Chondrocyte (in vitro differentiated cells): Measurements from ENCODE around the gene THOC3. TPM values are rescaled to one million over a fixed set of nuclear protein-coding genes. Genes with fewer than 3 reads are reported as not detected.
"Not testable (repeated sequence)": the region's sequence is repeated elsewhere in the genome, so short reads cannot be mapped to it uniquely, and the experiment has no call there.

ENCODE experiments used
- DNase-seq: peaks from one replicate; pipeline ENCODE4 v3.0.0; 2021; ENCODE audit warnings: mixed read lengths, low spot score
- H3K27ac Mint-ChIP-seq: one replicate; pipeline ENCODE4 v1.8.0; 2021; ENCODE audit warnings: mild to moderate bottlenecking, moderate library complexity, mixed read lengths; ENCODE audit not compliant: unreplicated experiment
- H3K27me3 Mint-ChIP-seq: 2 replicates; pipeline ENCODE4 v1.8.0; 2021; ENCODE audit warnings: low read depth, mixed read lengths
- H3K36me3 Mint-ChIP-seq: 2 replicates; pipeline ENCODE4 v1.8.0; 2021; ENCODE audit warnings: low read depth, mixed read lengths
- H3K4me1 Mint-ChIP-seq: 2 replicates; pipeline ENCODE4 v1.8.0; 2021; ENCODE audit warnings: low read depth, mild to moderate bottlenecking, mixed read lengths
- H3K4me3 Mint-ChIP-seq: one replicate; pipeline ENCODE4 v1.8.0; 2021; ENCODE audit warnings: mild to moderate bottlenecking, moderate library complexity, mixed read lengths; ENCODE audit not compliant: unreplicated experiment
- H3K9me3 Mint-ChIP-seq: 2 replicates; pipeline ENCODE4 v1.8.0; 2021; ENCODE audit warnings: low read depth, mixed read lengths
- long read RNA-seq: library from polyadenylated mRNA; stranded (forward); transcript quantifications from one replicate; pipeline ENCODE4 v2.0.0, GENCODE V29; 2021
- total RNA-seq: library from RNA; stranded (reverse); gene quantifications from 3 replicates; pipeline ENCODE4 v1.2.1, GENCODE V29; 2021
- TF ChIP-seq, protein P1 (sequence below): fragments of 200-600 bp; sonication (generic); IDR thresholded peaks from 2 replicates; pipeline ENCODE4 v1.5.0; 2021; ENCODE audit warnings: antibody characterized with exemption, mild to moderate bottlenecking, moderate library complexity

Gene THOC3, protein sequence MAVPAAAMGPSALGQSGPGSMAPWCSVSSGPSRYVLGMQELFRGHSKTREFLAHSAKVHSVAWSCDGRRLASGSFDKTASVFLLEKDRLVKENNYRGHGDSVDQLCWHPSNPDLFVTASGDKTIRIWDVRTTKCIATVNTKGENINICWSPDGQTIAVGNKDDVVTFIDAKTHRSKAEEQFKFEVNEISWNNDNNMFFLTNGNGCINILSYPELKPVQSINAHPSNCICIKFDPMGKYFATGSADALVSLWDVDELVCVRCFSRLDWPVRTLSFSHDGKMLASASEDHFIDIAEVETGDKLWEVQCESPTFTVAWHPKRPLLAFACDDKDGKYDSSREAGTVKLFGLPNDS
- total RNA-seq: 26.8 to 36.9 TPM (median 31.3 TPM) in 3 replicates
- long read RNA-seq, transcript THOC3-201 (6 exons, 1,589 nt): major isoform, 89 of 94 reads
- long read RNA-seq, partial matches to known transcripts: 0 of 94 reads
- long read RNA-seq, other reads (novel, unspliced or antisense): 5 of 94 reads

DNA sequence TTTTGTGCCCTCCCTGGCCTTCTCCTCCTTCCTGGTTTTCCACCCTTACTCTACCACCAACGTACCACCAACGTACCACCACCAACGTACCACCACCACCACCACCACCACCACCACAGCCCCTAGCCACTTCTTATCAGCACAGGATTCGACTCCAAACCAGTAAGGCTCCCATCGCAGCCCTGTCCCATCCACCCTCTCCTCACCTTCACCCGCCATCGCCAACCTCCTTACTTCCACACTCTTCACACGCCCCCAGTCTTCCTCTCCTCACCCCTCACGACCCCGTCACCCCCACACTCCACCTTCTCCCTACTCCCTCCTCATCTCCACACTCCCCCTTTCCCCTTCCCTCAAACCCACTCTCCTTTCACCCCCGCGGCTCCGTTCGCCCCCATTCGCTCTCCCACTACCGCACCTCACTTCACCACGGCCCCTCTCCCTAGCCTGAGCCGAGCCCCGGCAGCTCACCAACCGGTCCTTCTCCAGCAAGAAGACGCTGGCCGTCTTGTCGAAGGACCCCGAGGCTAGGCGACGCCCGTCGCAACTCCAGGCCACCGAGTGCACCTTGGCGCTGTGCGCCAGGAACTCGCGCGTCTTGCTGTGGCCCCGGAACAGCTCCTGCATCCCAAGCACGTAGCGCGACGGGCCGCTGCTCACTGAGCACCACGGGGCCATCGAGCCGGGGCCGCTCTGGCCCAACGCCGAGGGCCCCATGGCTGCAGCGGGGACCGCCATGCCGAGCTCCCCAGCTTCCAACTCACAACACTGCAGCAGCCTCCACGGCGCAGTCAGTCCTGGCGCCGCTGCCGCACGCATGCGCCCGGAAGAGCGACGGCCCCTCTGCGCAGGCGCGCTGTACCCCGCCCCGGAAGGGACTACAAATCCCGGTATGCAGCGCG is at the start of gene THOC3:
TSS of gene THOC3 (minus strand) at position 845 of the 902 bp plus-strand sequence. CDS start at position 738, 107 bp downstream.
- TF ChIP-seq, protein P1, sequence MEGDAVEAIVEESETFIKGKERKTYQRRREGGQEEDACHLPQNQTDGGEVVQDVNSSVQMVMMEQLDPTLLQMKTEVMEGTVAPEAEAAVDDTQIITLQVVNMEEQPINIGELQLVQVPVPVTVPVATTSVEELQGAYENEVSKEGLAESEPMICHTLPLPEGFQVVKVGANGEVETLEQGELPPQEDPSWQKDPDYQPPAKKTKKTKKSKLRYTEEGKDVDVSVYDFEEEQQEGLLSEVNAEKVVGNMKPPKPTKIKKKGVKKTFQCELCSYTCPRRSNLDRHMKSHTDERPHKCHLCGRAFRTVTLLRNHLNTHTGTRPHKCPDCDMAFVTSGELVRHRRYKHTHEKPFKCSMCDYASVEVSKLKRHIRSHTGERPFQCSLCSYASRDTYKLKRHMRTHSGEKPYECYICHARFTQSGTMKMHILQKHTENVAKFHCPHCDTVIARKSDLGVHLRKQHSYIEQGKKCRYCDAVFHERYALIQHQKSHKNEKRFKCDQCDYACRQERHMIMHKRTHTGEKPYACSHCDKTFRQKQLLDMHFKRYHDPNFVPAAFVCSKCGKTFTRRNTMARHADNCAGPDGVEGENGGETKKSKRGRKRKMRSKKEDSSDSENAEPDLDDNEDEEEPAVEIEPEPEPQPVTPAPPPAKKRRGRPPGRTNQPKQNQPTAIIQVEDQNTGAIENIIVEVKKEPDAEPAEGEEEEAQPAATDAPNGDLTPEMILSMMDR: peak; percentile 31
- Mint-ChIP-seq H3K4me3 (peak within 1 kb of the TSS; percentile 92), H3K27ac (peak within 1 kb of the TSS; percentile 61)
- not testable (repeated sequence) for H3K9me3 Mint-ChIP-seq, H3K4me1 Mint-ChIP-seq, H3K27me3 Mint-ChIP-seq, H3K36me3 Mint-ChIP-seq, DNase-seq

DNA sequence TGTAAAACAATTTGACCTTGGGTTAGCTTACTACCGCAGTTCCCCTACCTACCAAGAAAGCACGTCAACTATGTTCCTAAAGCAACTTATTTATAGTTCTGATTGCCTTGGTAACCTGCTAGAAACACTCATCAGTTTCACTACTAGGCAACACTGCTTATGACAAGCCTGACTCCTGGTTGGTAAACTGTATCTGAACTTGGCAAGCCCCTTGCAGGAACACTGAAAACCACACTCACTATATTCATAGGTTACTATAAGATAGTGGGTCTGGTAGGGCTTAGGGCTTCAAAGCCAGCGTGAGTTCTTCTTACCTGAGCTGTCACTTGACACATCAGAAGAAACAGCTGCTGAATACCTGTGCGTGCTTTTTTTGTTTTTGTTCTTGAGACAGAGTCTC is 49.2 kb upstream of the THOC3 start:
- H3K4me3 Mint-ChIP-seq, H3K9me3 Mint-ChIP-seq, DNase-seq, H3K27me3 Mint-ChIP-seq, H3K4me1 Mint-ChIP-seq, H3K27ac Mint-ChIP-seq, H3K36me3 Mint-ChIP-seq: not testable (repeated sequence)

DNA sequence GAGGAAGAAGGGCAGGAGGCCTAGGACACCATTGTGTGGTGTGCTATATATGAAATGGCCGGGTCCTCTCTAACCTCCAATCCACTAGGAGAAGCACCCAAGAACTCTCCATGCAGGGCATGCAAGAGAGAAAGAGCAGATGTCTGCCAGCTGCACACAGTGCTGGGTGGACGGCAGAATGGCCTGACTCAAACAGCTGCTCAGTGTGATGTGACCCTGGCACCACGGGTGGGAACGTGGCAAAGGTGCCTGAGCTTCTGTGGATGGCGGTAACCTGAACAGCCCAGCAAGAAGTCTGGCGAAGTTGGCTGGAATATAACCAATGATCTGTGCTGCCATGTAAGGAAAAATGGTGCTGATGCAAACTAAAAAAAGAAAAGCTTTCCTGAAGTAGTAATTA is 46.2 kb upstream of the THOC3 start:
- not testable (repeated sequence) for H3K36me3 Mint-ChIP-seq, DNase-seq, H3K4me3 Mint-ChIP-seq, H3K27ac Mint-ChIP-seq, H3K4me1 Mint-ChIP-seq, H3K27me3 Mint-ChIP-seq, H3K9me3 Mint-ChIP-seq

DNA sequence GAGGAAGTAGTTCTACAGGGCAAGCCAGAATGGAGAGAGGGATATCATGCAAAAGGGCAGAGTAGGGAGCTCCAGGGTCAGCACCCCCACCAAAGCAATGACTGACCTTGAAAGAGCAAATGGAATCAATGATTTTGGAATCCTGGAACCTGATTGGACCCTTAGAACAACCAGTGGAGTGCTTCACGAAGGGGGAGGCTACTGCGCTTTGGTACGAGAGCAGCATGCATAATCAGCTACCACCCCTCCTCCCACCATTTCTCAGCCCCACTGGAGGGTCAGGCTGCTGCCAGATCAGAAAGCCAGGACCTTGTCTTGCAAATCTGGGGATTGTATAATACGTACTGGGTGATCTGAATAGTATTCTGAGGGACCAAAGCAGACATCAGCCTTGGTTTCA is 43.0 kb upstream of the THOC3 start:
- not testable (repeated sequence) for H3K4me3 Mint-ChIP-seq, H3K36me3 Mint-ChIP-seq, H3K27ac Mint-ChIP-seq, H3K4me1 Mint-ChIP-seq, DNase-seq, H3K9me3 Mint-ChIP-seq, H3K27me3 Mint-ChIP-seq

DNA sequence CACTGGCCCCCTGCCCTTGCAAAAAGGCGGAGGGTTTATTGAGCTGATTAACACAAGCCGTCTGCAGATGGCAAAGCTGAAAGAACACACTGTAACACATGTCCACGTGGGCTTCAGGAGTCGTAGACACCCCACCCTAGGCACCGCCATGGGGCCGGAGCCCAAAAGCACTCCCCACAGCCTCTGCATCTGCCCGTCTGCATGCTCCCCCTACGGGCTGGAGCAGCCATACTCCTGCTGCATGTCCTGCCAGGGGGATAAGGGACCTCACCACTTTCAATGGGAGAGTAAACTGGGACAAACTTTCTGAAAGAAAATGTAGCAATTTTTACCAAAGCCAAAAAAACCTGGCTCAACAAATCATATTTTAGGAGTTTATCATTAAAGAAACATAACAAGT is 42.1 kb upstream of the THOC3 start:
- not testable (repeated sequence) for H3K4me1 Mint-ChIP-seq, H3K9me3 Mint-ChIP-seq, DNase-seq, H3K4me3 Mint-ChIP-seq, H3K27me3 Mint-ChIP-seq, H3K27ac Mint-ChIP-seq, H3K36me3 Mint-ChIP-seq

DNA sequence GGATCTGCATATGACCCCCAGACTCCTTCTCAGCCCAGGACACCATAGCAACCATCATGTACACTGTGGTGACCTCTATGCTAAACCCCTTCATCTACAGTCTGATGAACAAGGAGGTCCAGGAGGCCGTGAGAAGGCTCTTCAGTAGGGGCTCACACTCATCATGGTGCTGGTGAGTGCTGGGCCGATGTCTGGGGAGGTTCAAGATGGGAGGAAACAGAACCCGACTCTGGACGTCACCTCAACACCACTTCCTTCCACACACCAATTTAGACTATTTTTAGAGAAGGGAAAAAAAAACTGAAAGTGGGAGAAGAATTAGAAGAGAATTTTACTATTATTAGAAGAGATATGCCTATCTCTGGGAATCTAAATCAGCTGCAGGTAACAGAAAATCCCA is 39.1 kb upstream of the THOC3 start:
- H3K4me3 Mint-ChIP-seq, H3K27ac Mint-ChIP-seq, H3K9me3 Mint-ChIP-seq, H3K4me1 Mint-ChIP-seq, DNase-seq, H3K27me3 Mint-ChIP-seq, H3K36me3 Mint-ChIP-seq: not testable (repeated sequence)

DNA sequence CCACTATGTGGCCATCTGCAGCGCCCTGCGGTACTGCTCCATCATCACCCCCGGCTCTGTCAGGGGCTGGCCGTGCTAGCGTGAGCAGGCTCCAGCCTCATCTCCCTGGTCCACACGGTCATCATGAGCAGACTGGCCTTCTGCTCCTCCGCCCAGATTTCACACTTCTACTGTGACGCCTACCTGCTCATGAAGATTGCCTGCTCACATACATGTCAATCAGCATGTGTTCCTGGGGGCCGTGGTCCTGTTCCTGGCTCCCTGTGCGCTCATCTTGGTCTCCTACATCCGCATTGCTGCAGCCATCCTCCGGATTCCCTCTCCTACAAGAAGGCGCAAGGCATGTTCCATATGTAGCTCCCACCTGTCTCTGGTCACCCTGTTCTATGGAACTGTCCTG is 38.7 kb upstream of the THOC3 start:
- not testable (repeated sequence) for H3K27ac Mint-ChIP-seq, DNase-seq, H3K36me3 Mint-ChIP-seq, H3K9me3 Mint-ChIP-seq, H3K4me3 Mint-ChIP-seq, H3K27me3 Mint-ChIP-seq, H3K4me1 Mint-ChIP-seq

DNA sequence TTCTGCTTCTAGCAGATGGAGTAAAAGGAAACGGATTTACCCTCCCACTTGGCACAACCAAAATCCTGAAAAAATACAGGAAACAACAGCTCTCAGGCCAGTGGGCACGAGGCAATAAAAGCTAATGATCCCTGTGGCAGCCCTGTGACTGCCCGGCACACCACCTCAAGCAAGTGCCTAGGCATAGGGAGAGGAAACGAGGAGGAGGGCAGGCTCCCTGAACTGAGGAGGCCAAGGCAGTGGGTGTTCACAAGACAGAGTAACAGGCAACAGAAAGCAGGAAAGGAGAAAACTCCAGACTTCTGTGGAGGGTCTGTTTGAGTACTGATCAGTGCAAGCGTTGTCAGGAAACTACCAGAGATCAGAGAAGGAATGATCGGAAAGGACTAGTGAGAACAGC is 29.9 kb upstream of the THOC3 start:
- not testable (repeated sequence) for H3K4me3 Mint-ChIP-seq, H3K27me3 Mint-ChIP-seq, H3K4me1 Mint-ChIP-seq, H3K27ac Mint-ChIP-seq, H3K36me3 Mint-ChIP-seq, DNase-seq, H3K9me3 Mint-ChIP-seq

DNA sequence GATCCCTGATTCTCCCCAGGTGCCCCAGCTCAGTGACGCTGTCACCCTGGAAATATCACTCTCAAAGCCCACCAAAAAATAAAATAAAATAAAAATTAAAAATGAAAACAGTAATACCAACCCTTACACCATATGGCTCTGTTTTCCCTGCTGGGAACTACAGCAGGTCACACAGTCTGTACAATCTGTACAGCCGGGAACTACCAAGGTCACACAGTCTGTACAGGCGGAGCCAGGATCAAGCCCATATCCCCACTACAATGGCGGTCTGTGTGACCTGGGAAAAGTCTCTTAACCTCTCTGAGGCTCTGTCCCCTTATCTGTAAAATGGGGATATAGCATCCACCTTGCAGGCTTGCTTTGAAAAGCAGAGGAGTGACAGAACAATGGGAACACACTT is 29.4 kb upstream of the THOC3 start:
- DNase-seq, H3K9me3 Mint-ChIP-seq, H3K4me3 Mint-ChIP-seq, H3K27me3 Mint-ChIP-seq, H3K4me1 Mint-ChIP-seq, H3K36me3 Mint-ChIP-seq, H3K27ac Mint-ChIP-seq: not testable (repeated sequence)

DNA sequence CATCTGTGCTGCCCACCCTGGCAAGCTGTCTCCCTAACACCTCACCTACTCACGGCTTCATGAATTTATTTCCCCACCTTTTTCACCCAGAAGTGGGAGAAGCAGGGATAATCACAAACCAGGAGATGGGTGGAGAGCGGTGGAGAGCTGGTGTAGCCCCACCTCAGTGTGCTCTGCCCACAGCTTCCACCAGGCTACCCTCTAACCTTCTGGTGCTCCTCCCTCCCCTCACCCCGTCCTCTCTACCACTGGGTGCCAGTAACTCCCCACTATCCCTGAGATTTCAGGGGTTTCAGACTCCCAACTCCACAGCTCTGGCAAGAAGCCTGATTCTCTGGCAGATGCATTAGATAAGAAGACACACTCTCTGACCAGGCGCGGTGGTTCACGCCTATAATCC is 28.7 kb upstream of the THOC3 start:
- not testable (repeated sequence) for H3K9me3 Mint-ChIP-seq, DNase-seq, H3K27ac Mint-ChIP-seq, H3K27me3 Mint-ChIP-seq, H3K36me3 Mint-ChIP-seq, H3K4me1 Mint-ChIP-seq, H3K4me3 Mint-ChIP-seq

DNA sequence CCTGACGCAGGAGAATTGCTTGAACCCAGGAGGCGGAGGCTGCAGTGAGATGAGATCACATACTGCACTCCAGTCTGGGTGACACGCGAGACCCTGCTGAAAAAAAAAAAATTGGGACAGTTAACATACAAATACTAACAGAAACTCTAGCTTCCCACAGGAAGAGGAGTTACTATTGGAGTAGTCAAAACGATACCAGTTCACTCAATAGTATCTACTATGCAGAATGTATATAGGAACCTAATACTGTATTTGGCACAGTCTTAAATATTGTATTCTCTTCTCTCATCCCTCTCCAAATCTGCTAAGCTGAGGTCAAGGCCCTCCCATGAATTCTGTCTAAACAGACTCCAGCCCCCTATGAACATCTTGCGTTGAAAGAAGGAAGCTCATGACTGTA is 27.4 kb upstream of the THOC3 start:
- H3K4me1 Mint-ChIP-seq, H3K27me3 Mint-ChIP-seq, H3K36me3 Mint-ChIP-seq, H3K27ac Mint-ChIP-seq, H3K4me3 Mint-ChIP-seq, H3K9me3 Mint-ChIP-seq, DNase-seq: not testable (repeated sequence)
